Tibial artery (tissue), 4 donors: Measurements from ENCODE around the gene AHRR.

Experiments used
- DNase-seq, 2 donors: peaks; one replicate each; pipeline ENCODE4 v3.0.0-alpha.2; 2019
- H3K27ac ChIP-seq, 2 donors: fragments of 200-600 bp; sonication (generic) in 1 of 2; 1 replicate in 1 of 2; 2 replicates in 1 of 2; pipeline ENCODE4 v1.5.1; 2018 to 2019; ENCODE audit warnings: mild to moderate bottlenecking in 1 of 2
- H3K27me3 ChIP-seq, 2 donors: fragments of 200-600 bp; sonication (generic) in 1 of 2; one replicate each; pipeline versions ENCODE4 v1.5.1 to v1.6.0; 2016 to 2019
- H3K36me3 ChIP-seq, 3 donors: fragments of 200-600 bp; sonication (generic) in 2 of 3; one replicate each; pipeline ENCODE4 v1.5.1; 2016 to 2019; ENCODE audit warnings: mild to moderate bottlenecking in 2 of 3
- H3K4me1 ChIP-seq, 4 donors: fragments of 200-600 bp; sonication (generic) in 2 of 4; 1 replicate in 3 of 4; 2 replicates in 1 of 4; pipeline ENCODE4 v1.5.1; 2016 to 2019
- H3K4me3 ChIP-seq, 2 donors: fragments of 200-600 bp; sonication (generic) in 1 of 2; 1 replicate in 1 of 2; 2 replicates in 1 of 2; pipeline ENCODE4 v1.5.1; 2018 to 2019; ENCODE audit warnings: mild to moderate bottlenecking in 2 of 2
- H3K9me3 ChIP-seq, 3 donors: fragments of 200-600 bp; sonication (generic) in 1 of 3; one replicate each; pipeline ENCODE4 v1.5.1; 2016 to 2019
- intact Hi-C: fragments of 100-400 bp; cut with DNase I; formaldehyde crosslinking; loops from one replicate; pipeline ENCODE4 v1.15.0; 2023; ENCODE audit warnings: low total_unique reads
- TF ChIP-seq, protein P1 (sequence below), 2 experiments: fragments of 200-600 bp in 1 of 2; fragments of 450-650 bp in 1 of 2; IDR thresholded peaks; one replicate each; pipeline ENCODE4 v1.5.1; 2017 to 2019; ENCODE audit warnings: antibody characterized with exemption in 2 of 2, mild to moderate bottlenecking in 1 of 2, moderate library complexity in 1 of 2

Gene AHRR

DNA sequence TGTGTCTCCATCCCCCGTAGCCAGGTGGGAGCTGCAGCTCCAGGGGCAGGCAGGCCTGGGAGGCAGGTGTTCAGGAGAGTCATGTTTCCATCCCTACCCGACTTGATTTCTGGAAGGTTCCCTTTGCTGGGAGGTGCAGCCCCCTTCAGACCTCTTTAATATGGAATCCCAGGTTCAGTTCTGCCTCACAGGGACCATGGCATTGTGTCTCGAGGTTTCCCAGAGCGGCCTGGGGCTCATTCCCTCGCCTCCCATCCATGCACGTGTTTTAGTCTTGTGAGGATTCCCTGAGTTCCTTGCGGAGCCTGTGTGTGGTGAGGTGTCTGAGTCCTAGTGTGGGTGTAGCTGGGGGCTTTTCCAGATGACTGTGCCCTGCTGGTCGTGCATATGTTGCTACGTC is 16.5 kb upstream of the AHRR start:
- Histone ChIP-seq H3K4me1 (no peaks in the 10 kb centered on the region), H3K4me3 (no peak overlapping the region), H3K27ac (no peak overlapping the region), H3K9me3 (no peaks in the 10 kb centered on the region), H3K27me3 (no peaks in the 10 kb centered on the region), H3K36me3 (peaks cover 12 to 45% (median 21%) of the 10 kb centered on the region in 3 donors)
- intact Hi-C loops: no loop called here
- peak in 1 of 2 donors; percentile 33 for DNase-seq
- TF ChIP-seq, protein P1, sequence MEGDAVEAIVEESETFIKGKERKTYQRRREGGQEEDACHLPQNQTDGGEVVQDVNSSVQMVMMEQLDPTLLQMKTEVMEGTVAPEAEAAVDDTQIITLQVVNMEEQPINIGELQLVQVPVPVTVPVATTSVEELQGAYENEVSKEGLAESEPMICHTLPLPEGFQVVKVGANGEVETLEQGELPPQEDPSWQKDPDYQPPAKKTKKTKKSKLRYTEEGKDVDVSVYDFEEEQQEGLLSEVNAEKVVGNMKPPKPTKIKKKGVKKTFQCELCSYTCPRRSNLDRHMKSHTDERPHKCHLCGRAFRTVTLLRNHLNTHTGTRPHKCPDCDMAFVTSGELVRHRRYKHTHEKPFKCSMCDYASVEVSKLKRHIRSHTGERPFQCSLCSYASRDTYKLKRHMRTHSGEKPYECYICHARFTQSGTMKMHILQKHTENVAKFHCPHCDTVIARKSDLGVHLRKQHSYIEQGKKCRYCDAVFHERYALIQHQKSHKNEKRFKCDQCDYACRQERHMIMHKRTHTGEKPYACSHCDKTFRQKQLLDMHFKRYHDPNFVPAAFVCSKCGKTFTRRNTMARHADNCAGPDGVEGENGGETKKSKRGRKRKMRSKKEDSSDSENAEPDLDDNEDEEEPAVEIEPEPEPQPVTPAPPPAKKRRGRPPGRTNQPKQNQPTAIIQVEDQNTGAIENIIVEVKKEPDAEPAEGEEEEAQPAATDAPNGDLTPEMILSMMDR (IDR thresholded peaks at IDR 0.05): no peak

DNA sequence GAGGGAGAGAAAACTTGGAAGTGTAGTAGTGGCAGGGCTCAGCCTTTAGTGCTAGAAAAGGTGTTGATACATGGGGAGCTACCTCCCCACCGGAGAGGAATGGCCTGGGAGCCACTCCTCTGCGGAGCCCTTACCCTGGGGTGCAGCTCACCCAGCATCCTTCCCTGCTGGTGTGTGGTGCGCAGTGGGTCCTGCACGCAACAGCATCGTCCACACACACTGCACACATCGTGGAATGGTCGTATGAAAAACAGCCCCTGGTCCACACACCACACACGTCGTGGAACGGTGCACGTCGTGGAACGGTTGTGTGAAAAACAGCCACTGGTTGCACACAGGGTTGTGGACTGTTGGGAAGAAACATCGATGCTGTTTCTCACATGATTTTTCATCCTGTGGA is 16.1 kb upstream of the AHRR start:
- no peak overlapping the region for H3K4me3 ChIP-seq
- intact Hi-C loops: no loop called here
- peaks cover 12 to 49% (median 21%) of the 10 kb centered on the region in 3 donors for H3K36me3 ChIP-seq
- no peaks in the 10 kb centered on the region for H3K27me3 ChIP-seq
- TF ChIP-seq, protein P1 (IDR thresholded peaks at IDR 0.05): no peak
- H3K27ac ChIP-seq: no peak overlapping the region
- no peak for DNase-seq
- no peaks in the 10 kb centered on the region for H3K4me1 ChIP-seq
- no peaks in the 10 kb centered on the region for H3K9me3 ChIP-seq

DNA sequence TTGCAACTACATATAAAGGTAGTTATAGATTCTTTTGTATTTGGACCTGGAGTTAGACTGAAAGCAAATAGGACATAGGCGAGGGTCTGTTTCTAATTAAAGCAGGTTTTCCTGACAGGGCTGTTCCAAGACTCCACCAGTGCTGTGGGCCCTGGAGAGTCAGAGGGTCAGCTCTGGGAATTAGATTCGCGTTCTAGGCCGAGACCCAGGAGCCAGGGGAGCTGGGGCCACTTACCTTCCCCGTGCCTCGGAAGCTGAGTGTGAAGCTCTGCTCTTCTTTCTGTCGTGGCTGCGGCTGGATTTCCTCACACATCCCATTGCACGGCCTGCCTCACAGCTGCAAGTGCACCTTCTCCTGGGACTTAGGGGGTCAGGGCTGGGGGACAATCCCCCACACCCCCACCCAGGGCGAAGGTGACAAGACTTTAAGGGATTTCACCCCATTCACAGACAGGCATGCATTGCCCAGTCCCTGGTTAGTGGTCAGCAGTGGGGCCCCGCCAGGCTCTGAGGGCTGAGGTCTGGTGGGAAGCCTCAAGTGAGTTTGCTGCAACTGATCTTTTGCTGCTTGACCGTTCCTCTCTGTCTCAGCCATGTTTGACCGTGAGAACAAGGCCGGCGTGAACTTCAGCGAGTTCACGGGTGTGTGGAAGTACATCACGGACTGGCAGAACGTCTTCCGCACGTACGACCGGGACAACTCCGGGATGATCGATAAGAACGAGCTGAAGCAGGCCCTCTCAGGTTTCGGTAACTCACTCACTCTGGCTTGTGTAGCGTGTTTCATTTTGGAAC is 15.3 kb upstream of the AHRR start:
- intact Hi-C loops: no loop called here
- peaks cover 12 to 56% (median 24%) of the 10 kb centered on the region in 3 donors for H3K36me3 ChIP-seq
- no peaks in the 10 kb centered on the region for H3K27me3 ChIP-seq
- TF ChIP-seq, protein P1 (IDR thresholded peaks at IDR 0.05): no peak
- DNase-seq: peak in 1 of 2 donors; percentile 44
- no peaks in the 10 kb centered on the region for H3K9me3 ChIP-seq
- no peak overlapping the region for H3K27ac ChIP-seq
- no peak overlapping the region for H3K4me3 ChIP-seq
- no peaks in the 10 kb centered on the region for H3K4me1 ChIP-seq

DNA sequence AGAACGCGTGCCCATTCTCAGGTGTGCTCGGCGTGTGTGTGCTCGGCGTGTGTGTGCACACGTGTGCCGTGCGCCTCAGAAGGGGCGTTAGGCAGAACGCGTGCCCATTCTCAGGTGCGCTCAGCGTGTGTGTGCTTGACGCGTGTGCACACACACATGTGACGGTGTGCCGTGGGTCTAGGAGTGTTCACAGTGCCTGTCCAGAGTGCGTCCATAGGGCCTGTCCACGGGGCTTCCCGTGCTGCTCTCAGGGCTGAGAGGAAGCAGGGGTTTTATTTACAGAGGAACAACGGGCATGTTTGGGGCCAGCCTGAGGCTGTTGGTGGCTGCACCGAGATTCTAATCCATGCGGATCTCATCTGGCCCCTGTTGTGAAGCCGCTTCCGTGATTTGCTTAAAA is 14.2 kb upstream of the AHRR start:
- Histone ChIP-seq H3K4me3 (no peak overlapping the region), H3K27me3 (no peaks in the 10 kb centered on the region), H3K36me3 (peaks cover 12 to 67% (median 30%) of the 10 kb centered on the region in 3 donors), H3K27ac (no peak overlapping the region), H3K4me1 (no peaks in the 10 kb centered on the region), H3K9me3 (no peaks in the 10 kb centered on the region)
- TF ChIP-seq, protein P1 (IDR thresholded peaks at IDR 0.05): no peak
- DNase-seq: no peak
- intact Hi-C loops: no loop called here

DNA sequence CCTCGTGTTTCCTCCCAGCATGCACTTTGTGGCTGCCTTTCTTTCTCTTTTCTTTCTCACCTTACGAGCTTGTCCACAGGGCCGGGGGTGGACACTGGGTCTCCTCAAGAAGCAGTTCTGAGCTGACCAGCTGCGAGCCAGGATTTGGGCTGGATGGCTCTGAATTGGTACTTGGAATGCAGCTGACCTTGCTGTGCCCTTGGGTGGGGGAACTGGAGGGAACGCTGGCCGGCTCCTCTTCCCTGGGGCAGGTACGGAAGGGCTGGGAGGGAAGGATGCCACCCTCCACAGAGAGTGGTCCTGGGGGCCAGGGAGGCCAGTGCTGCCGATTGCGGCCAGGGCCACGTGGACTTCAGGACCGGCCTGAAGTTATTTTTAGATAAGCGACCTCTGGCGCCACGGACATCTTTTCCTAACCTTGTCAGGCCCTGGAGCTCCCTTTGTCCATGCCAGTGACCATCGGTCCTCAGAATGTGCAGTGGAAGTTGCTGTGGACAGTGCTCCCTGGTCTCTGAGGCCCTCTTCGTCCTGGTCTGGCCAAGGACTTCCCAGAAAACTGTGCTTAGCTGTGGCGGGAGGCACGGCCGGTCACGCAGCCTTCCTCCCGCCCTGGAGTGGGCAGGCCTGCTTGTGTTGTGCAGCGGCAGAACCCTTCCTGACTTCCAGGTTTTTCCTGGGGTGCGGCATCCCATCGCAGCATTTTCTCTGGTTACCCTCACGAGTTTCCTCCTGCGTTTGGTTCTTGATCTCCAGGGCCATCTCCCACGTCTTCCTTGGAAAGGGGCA is 13.5 kb upstream of the AHRR start:
- DNase-seq: no peak
- no peak overlapping the region for H3K4me3 ChIP-seq
- TF ChIP-seq, protein P1 (IDR thresholded peaks at IDR 0.05): no peak
- peaks cover 18 to 73% (median 33%) of the 10 kb centered on the region in 3 donors for H3K36me3 ChIP-seq
- intact Hi-C loops: no loop called here
- no peaks in the 10 kb centered on the region for H3K4me1 ChIP-seq
- H3K9me3 ChIP-seq: no peaks in the 10 kb centered on the region
- H3K27ac ChIP-seq: no peak overlapping the region
- no peaks in the 10 kb centered on the region for H3K27me3 ChIP-seq
